Measurements from ENCODE around the gene ACTG2.

DNA sequence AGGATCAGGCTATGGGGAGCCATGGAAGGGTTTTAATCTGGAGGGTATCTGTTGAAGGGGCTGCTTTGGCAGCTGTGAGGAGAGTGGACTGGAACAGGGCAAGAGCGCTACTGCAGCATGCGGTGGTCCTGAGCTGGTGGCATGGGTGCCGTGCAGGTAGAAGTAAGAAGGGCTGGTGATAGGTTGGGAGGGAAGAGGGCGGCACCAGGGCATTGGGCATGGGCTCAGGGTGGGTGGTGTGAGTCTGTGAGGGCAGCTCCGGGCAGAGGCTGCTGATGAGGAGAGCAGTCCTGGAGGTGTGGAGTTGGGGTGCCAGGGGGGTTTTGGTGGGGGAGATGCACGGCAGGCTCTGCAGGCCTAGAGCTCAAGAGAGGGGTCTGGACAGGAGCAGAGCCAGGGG lies 2.1 kb downstream of the ACTG2 start:
- TF ChIP-seq CTCF (conservative IDR thresholded peaks at IDR 0.05 in 1 of 2, IDR thresholded peaks at IDR 0.05 in 1 of 2; ENCODE audit: extremely low read depth in 1 of 2, insufficient read depth in 1 of 2, low read depth in 1 of 2, low read length in 2 of 2) (no peak), EZH2 (IDR thresholded peaks at IDR 0.05; ENCODE audit: borderline replicate concordance, low read length) (no peak)
